Keratinocyte (primary cell): ENCODE data around the gene GRIA1.

Source experiments
- EZH2 ChIP-seq: IDR thresholded peaks from one replicate; pipeline ENCODE4 v1.6.1; 2012; ENCODE audit warnings: inconsistent platforms, mild to moderate bottlenecking, low read length, moderate library complexity
- TF ChIP-seq, protein P1 (sequence below), 3 experiments: IDR thresholded peaks in 1 of 3; conservative IDR thresholded peaks in 1 of 3; optimal IDR thresholded peaks in 1 of 3; 2 replicates in 2 of 3; 3 replicates in 1 of 3; pipeline versions ENCODE3 to v1.5.1; 2011; ENCODE audit warnings: low read length in 3 of 3, mild to moderate bottlenecking in 3 of 3, moderate library complexity in 2 of 3, control low read depth in 1 of 3, inconsistent platforms in 1 of 3; ENCODE audit not compliant: insufficient read depth in 2 of 3; ENCODE audit errors: extremely low read depth in 1 of 3

DNA sequence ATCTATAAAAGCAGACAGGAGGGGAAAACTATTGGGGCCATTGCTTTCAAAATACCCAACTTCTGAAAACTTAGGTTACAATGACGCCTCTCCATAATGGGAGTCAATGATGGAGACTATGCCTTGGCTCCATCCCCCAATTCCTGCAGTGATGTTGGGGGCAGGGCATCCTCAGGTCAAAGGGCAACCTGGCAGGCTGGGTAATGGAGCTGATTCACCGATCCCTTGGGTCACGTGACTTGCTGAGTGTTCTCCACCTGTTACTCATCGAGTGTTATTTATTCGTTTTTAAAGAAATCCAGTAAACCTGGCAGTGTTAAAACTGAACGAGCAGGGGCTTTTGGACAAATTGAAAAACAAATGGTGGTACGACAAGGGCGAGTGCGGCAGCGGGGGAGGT lies 303.9 kb downstream of the GRIA1 start:
- TF ChIP-seq, protein P1, sequence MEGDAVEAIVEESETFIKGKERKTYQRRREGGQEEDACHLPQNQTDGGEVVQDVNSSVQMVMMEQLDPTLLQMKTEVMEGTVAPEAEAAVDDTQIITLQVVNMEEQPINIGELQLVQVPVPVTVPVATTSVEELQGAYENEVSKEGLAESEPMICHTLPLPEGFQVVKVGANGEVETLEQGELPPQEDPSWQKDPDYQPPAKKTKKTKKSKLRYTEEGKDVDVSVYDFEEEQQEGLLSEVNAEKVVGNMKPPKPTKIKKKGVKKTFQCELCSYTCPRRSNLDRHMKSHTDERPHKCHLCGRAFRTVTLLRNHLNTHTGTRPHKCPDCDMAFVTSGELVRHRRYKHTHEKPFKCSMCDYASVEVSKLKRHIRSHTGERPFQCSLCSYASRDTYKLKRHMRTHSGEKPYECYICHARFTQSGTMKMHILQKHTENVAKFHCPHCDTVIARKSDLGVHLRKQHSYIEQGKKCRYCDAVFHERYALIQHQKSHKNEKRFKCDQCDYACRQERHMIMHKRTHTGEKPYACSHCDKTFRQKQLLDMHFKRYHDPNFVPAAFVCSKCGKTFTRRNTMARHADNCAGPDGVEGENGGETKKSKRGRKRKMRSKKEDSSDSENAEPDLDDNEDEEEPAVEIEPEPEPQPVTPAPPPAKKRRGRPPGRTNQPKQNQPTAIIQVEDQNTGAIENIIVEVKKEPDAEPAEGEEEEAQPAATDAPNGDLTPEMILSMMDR (optimal IDR thresholded peaks at IDR 0.05 in 1 of 3, IDR thresholded peaks at IDR 0.05 in 1 of 3, conservative IDR thresholded peaks at IDR 0.05 in 1 of 3; ENCODE audit: extremely low read depth in 1 of 3, insufficient read depth in 2 of 3, low read length in 3 of 3), result no peak
- TF ChIP-seq EZH2, result no peak
